Measurements from ENCODE around the gene TMEM176A.

The TMEM176A gene

DNA sequence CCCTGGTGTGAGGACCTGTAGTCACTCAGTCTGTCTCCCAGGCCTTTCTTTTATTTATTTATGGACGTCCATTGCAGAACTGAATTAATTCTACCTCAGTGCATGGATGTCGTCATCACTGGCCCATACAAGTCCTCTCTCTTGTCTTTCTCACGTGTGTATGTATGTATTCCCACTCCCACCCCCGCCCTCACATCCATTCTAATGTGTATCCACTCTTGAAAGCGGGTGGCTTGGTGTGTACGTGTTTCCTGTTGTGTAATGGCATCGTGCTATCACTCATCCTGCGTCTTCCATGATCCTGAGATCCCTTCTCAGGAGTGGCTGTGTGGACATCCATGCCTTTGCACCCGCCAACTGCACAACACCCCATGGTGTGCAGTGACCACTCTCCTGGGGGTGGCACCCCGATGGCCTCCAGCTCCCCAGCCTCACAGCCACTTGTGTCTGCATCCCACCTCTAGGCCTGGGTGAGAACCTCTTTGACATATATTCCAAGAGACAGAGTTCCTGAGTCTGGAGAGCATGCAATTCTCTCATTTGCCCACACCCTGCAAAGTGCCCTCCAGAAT, 48.7 kb downstream of the TMEM176A start:
- DNase-seq = no peak

DNA sequence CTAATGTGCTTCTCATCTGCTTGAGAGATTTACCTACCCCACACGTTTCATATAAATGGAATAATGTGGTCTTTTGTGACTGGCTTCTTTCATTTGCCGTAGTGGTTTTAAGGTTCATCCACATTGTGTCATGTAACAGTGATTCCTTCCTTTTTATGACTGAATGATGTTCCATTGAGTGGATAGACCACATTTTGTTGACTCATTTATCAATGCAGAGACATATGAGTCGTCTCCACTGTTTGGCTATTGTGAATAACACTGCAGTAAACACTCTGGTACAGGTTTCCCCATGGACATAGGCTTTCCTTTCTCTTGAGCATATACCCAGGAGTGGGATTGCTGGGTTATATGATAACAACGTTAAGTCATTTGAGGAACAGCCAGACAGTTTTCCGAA, 49.7 kb downstream of the TMEM176A start:
- DNase-seq = no peak

DNA sequence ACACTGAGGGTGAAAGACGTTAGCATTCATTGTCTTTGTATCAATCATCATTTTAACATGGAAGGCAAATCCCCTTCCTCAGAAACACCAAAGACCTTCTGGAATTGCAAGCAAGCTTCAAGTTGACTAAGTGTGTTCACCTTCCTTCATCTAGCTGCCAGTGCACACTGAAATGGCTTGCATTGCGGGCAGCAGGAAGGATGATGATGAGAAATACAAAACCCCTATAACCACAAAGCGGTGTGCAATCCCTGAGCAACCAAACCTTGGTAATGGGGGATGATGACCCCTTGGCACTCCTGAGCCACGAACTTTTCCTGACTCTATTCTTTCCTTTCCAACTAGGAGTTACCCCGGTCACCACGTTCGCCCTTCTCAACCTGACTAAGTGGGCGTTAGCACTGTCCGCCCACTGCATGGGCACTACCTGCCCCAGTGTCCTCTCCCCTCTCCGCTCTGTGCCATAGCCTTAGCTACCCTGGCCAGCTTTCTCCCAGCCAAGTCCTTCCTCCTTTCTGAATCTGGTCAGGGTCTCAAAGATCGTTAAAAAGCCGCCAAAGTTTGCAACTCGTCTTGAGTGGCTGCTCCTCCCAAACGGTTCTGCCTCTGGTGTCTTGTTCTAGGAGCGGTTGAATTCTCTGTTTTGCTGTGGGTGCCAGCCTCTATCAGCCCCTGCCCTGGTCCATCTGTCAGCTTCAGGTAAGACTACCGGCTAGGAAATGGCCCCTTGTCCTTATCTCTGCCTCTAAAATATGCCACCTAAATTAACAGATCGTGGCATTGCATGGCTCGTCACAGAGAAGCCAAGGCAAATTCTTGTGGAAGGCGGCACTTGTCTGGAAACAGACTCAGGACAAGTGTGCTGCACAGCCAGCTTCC, 51.2 kb downstream of the TMEM176A start:
- no peak for DNase-seq

DNA sequence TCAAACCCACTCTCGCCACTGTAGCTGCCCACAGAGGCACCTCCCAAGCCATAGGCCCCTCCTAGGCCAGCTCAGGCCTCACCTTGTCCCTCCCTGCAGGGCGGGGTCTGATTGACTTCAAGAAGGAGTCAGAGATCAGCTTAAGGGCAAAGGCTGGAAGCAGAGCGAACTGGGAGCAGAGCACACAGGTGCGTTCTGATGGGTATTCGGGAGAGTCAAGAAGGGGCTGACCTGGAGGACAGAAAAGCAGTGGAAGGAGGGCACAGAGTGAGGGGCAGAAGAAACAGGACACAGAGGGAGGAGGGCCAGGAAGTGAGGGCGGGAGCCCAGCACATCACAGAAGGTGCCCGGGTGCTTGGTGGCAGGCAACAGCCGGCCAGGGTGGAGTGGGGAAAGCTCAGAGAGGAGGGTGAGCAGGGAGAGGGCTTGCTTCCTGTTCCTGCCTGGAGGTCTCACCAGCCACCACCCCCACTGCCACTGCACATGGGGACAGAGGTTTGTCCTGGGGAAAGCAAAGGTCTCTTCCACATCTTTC, 51.9 kb downstream of the TMEM176A start, which contains the start of gene AOC1:
AOC1 (plus strand) TSS at position 147 of the 535 bp plus-strand sequence. CDS start 3,954 bp downstream, outside the sequence.
- DNase-seq = no peak

DNA sequence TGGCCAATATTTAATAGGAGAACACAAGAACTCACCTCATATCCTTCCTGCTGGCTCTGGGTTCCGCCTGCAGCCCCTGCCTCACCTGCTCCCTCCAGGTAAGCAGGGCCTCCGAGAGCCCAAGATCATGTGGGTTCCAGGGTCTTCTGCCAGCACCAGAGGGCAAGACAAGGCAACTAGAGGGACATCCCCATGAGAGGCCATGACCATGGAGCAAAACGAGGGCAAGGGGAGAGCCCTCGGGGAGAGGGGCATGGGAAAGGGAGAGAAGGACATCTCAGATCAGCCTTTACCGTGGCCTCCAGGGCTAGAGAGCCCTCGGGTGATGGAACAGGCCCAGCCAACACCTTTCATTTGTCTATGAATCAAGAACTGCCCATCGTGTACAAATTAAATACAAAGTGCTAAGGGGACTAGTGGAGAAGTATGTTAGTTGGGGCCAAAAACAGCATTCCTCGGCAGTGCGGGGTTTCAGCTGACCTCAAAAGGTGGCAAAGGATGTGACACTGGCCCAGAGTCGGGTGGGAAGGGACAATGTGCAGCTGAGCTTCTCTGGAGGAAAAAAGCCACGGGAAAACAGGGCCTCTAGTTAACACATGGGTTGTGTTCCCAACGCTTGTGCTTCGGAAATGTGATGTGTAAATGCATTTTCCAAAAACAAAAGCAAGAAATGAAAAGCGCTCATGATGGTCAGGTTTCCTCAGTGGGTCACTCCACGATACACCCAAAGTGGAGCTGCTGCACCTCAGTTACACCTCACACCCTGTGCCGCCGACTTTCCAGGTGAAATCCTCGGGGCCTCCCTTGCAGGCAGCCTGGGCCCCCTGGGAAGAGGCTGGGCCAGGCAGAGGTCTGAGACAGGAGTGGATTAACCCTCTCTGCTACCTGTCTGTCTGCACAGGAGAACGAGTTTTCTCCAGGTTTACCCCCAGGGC, 53.8 kb downstream of the TMEM176A start:
- no peak for DNase-seq

All from activated effector memory CD4-positive, alpha-beta T cell treated with Interleukin-2 at 50 U/mL for 16 hours (primary cell).